Measurements from ENCODE around the gene MARK2.

Gene MARK2

DNA sequence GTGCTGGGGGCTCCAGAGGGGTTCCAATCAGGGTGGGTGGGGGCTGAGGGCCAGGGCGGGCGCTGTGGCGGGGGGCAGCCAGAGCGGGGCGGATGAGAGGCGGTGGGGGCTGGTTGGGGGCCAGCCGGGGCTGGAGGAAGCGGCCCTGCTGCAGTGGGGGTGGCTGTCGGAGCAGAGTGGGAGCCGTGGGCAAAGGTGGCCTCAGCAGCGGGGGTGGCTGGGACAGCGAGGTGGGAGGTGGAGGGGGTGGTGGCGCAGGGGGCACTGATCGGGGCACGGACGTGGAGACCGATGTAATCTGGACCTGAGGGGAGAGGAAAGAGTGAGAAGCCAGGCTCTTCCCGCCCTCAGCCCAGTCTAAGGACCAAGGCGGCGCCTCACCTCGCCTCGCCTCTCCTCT, 73.0 kb downstream of the MARK2 start:
- no peak for DNase-seq

DNA sequence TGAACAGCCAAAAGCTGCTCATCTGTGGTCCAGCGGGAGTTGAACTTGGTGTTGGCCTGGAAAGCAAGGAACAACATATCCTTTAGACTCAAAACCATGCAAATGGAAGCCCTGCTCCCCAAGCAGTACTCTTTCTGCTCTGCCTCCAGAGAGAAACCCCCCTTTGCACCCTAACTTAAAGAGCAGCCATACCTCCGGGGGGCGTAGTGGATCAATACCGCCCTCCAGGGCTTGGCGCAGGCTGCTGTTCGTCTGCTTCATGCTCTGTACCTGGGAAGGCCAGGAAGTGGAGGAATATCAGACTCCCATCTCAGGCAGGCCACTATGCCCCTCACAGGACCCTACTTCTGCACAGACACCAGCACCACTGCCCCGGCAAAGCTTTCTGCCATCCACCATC, 73.8 kb downstream of the MARK2 start:
- DNase-seq: no peak

- no peak for DNase-seq
These were observed 75.2 kb downstream of the MARK2 start for GRCh38 chr11:63913866-63914830.

DNA sequence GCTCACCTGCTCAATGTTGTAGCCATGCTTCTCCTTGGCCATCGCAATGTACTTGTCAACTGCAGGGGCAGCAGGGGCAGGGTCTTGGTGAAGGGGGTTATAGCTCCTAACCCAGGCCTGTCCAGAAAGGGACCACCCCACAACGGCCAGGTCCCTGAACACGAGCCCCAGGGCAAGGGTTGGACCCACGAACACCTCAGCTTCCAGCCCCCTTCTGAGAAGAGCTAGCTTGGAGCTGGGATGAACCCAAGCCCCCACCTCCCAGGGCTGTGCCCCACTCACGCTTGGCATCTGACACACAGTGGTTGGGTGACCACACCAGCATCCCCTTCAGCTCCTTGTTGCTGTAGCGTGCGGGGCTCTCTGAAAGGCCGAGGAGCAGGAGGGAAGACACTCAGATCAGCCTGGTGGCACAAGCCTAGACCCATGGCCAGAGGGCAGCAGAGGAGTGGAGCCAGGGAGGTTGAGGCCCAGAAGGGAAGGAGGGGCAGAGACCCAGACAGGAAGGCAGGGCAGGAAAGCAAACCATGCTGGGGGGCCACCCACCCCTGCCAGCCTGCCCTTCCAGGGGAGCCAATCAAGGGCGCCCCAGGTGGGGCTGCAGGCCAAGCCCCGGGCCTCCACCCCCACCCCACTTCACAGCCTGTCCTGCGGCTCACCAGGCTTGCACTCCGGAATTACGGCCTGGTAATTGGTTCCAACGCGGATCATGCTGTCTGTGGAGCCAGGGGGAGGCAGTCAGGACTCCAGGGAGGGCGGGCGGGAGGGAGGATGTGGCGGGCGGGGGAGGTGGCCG, 76.2 kb downstream of the MARK2 start:
- no peak for DNase-seq

DNA sequence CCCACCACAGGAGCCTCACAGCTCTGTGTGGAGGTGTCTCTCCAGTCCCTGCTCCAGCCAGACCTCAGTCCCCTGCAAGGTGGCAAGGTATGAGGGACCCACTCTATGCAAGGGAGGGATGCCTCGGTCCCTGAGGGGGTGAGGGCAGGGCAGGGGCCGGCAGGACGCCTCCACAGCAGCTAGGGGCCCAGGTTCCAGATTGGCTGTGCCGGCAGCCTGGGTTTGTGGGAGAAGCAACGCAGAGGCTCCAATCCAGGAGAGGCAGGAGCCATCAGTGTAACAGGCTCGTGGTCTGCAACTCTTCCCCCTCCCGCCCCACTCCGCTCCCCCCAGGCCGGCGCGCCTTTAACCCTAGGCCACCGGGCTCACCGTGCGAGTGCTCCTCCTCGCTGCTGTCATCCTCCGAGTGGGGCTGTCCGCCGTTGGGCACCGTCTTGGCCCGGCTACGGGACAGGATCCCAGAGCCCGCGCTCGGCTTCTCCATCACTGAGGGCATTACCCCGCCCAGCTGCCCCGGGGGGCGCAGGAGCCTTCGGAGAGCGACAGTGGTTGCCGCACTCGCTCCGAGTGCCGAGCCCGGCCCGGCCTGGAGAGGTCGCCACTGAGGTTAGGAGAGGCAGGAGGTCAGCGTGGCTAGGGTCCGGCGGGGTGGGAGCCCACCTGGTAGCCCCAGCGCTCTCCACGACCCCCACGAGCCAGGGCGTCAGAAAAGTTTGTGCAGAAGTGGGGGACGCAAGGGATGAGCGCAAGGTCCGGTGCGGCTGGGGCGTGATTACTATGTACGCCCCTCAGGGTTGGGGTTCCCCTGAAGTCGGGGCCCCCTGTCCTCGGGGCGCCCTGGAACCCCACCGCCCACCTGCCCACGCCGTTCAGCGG, 77.3 kb downstream of the MARK2 start:
- peak; percentile 67 for DNase-seq

DNA sequence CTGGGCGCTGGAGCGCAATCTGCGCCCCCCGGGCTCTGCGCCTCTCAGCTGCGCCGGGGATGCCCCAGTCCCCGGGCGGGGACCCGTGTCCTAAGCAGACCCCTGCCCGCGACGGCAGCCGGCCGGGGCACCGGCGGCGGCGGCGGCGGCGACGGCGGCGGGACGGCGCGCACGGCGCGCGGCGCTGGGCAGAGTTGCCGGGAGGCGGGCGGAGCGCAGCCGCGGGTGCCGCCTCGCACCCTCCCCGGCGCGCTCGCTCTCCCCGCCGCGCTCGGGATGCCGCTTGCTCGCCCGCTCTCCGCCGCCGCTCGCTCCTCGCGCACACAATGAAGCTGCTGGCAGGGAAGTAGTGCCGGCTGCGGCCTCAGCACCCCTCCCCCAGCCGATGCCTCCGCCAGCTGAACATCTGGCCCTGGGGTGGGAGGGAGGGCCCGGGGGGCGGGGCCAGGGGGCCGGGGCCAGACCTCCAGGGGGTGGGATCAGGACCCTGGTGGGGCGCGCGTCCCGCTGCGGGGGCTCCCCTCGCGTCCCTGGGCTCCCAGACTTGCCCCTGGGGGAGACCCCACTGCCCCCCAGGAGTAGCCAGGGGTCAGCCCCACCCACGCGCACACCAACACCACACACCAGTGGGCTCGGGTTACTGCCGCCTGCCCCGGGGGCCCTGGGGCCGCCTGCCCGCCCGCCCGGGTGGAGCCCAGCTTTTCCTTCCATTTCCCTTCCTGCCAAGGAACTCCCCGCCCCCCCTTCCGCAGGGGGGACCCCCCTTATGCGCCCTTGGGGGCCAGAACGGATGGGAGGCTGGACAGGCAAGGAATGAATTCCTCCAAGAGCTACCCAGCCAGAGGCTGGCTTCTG, 78.2 kb downstream of the MARK2 start, which contains the start of gene RCOR2:
RCOR2 (minus strand) TSS at position 328 of the 855 bp plus-strand sequence. CDS start 708 bp downstream, outside the sequence.
- peak; percentile 93 for DNase-seq

- peak; percentile 93 for DNase-seq
These were observed 79.0 kb downstream of the MARK2 start for GRCh38 chr11:63917692-63918506.

DNA sequence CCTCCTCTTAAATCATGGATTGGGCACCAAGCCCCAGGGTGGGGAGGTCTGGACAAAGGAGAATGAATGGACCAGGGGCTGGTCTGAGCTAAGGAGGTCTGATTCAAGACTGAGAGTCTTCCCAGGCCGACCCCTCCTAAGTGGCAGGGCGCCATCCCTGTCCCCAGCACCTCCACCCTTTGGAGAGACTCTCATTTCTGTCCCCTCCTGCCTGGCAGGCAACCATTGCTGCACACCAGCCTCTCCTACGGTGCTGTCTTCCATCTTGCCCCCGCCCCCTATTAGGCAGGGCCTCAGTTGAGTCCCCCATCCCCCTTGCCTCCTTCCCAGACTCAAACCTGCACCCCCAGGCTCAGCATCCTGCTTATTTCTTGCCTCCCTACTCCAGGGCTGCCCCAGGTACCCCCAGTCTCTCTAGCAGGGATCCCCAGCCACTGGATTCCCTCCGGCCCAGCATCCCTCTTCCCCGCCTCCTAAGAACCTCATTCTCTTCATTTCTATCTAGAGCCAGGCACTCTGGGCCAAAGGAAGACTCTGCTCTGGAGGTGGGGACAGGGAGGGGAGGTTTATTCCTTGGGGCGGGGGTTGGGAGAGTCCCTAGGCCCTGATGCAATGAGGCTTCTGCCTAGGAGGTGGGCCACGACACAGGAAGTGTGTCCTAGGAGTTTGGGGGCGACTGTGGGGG, 79.7 kb downstream of the MARK2 start:
- peak; percentile 83 for DNase-seq

DNA sequence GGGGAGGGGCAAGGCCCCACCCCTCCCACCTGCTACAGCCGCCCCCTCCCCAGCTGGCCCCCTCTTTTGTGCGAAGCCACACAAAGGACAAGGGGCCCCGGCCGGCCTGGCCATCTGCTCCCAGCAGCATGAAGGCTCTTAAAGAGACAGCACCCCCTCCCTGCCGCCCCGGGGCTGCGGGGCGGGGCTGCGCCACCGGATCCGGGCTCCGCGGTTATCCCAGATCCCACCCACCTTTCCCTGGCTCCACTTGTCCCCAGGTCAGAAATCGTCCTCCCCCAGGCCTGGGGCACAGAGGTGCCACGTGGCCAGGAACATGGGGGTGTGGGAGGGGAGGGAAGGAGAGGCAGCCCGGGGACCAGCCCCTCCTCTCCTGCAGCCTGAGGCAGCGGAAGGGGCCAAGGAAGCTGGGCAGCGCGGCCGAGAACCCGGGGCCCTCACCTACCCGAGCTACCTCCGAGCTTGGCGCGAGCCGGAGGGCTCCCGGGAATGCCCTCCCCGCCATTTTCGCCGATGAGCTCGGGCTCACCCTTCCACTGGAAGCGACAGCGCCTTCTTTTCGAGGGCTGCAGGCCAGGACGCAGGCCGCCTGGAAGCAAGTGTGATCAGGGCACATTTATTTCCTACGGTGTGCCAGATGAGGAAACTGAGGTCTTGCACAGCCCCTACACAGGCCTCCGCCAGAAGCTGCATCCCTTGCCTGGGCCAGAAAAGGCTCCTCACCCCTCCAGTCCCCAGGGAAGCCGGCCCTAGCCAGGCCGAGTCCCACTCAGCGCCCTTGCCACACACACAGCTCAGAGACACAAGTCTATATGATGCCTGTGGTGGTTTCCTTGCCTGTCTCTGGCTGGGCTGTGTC, 80.6 kb downstream of the MARK2 start:
- DNase-seq: peak; percentile 85

DNA sequence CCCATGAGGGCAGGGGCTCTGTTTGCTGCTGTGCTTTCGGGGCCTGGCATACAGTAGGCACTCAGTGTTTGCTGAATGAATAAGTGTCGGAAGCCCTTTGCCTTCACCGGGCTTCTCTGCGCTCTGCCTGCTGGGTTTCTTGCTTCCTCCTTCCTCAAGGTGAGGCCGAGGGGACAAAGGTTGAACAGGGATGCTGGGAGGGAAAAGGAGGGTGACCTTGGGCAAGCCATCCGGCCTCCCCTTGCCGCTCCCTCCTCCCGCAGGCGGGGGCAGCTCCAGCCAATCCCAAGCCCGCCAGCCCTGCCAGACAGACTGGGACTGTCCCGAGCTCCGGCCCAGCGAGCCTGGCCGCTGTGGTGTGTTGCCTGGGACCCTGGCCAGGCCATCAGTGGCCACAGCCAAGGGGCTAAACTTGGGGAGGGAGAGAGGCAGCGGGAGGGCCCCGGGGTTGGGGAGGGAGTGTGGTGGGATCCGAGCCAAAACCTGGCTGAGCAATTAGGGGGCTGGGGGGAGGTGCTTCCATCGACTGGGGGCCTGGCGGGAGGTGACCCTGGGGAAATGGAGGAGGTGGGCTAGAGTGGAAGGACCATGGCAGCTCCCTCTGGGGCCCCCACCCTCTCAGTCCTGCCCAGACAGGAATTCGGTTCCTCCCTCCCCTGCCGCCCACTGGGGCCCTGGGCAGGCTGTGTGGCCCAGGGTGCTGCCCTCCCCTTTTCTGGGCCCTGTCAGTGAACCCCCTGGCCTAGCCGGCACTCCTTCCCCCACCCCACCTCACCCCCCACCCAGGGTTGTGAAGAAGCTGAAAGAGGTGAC, 81.4 kb downstream of the MARK2 start:
- peak; percentile 89 for DNase-seq

- DNase-seq: peak; percentile 68
These were observed 82.1 kb downstream of the MARK2 start for GRCh38 chr11:63920939-63921417.

DNA sequence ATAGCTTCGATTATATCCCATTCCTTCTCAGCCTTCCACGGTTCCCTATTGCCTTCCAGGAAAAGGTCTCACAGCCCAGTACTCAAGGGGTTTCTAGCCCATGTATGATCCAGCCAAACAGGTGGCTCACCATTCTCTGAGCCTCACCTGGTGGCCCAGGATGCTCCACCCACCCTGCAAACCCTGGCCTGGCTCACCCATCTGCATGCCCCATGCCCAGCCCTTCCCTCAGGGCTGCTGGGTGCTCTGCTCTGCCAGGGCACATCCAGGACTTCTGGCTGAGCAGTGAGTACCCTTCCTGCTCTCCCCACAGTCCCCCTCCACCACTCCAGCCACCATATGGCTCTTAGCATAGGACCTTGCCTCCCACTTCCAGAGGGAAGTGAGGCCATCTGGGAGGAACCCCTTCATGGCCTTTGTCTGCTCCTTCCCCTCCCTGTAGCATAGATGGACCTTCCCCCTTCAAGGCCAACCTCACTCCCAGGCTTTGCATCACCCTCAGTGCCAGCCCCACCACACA, 83.8 kb downstream of the MARK2 start:
- DNase-seq: no peak

GRCh38 chr11:63923319-63923718, 84.4 kb downstream of the MARK2 start:
- no peak for DNase-seq

DNA sequence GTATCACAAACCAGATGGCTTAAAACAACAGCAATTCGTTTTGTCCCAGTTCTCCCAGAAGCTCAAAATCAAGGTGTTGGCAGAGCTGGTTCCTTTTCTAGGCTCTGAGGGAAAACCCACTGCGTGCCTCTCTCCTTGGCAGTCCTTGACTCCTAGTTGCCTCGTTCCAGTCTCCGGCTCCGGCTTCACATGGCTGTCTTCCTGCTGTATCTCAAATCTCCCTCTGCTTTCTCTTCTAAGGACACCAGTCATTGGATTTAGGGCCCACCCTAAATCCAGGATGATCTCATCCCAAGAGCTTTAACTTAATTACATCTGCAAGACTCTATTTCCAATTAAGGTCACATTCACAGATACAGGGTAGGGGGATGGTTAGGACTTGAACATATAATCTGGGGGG, 90.7 kb downstream of the MARK2 start:
- no peak for DNase-seq

- DNase-seq: peak; percentile 64
These were observed 92.1 kb downstream of the MARK2 start for GRCh38 chr11:63931045-63931444.

GRCh38 chr11:63931876-63932275, 93.0 kb downstream of the MARK2 start:
- DNase-seq: no peak

GRCh38 chr11:63933459-63933858, 94.5 kb downstream of the MARK2 start:
- no peak for DNase-seq
